NCI-H1092 treated with DMSO at 0.1 percent for 48 hours (cell line): ENCODE measurements around the gene OR4S1.
"Not testable (repeated sequence)": the region's sequence is repeated elsewhere in the genome, so short reads cannot be mapped to it uniquely, and the experiment has no call there.

Source experiments
- DNase-seq: peaks from one replicate; lab custom pipeline; 2025; lab: John Stamatoyannopoulos, UW

Gene OR4S1, protein sequence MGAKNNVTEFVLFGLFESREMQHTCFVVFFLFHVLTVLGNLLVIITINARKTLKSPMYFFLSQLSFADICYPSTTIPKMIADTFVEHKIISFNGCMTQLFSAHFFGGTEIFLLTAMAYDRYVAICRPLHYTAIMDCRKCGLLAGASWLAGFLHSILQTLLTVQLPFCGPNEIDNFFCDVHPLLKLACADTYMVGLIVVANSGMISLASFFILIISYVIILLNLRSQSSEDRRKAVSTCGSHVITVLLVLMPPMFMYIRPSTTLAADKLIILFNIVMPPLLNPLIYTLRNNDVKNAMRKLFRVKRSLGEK

DNA sequence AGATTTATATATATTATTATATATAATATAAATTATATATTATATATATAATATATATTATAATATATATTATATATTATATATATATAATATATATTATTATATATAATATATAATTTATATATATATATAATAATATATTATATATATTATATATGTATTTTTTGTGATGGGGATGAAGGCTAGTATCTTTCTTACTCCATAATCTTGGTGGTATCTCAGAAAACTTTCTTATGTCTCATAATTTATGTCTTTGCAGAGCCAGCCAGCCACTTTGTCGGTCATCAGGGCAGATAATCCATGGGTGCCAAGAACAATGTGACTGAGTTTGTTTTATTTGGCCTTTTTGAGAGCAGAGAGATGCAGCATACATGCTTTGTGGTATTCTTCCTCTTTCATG is at the start of gene OR4S1:
OR4S1 (plus strand) TSS at position 301 of the 400 bp plus-strand sequence; CDS start at position 301, 0 bp downstream.
- no peak for DNase-seq

DNA sequence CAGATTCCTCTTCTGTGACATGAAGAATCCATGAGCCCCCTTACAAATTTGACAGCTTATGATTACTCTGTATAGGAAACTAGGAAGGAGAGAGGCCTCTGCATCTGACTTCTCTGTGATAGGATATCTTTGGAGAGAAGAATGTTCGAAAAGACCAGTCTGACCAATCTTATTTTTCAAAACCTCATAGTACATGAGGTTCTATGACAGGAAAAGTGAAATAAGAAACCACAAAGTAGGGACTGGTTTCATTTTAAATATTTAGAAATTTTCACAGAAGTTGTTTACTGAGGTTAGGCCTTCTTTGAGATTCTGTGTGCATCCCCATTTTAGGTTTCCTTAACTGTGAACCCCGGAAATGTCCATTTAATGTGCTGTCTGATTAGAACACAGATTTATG is 44.4 kb upstream of the OR4S1 start:
- no peak for DNase-seq

DNA sequence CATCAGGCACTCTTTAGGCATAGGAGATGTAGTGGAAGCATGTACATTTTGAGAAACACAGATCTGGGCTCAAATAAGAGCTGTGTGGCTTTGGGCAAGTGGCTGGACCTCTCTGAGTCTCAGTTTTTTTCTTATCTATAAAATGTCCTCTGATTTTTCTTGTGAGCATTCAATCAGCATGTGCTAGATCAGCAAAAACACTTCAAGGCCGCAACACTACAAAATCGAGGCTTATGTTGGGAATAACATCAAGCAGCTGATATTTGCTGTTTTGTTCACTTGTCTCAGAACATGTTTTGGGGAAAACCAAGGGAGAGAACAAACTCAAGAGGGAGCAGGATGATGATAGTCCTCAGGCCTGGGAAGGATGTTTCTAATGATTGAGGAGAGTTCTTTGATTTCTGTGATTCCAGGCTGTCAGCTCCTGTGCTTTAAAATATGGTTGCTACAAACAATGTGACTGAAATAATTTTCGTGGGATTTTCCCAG is 42.6 kb upstream of the OR4S1 start, which contains the start of gene OR4X1:
OR4X1 (plus strand) TSS at position 439 of the 489 bp plus-strand sequence; CDS start at position 439, 0 bp downstream.
- DNase-seq: no peak

DNA sequence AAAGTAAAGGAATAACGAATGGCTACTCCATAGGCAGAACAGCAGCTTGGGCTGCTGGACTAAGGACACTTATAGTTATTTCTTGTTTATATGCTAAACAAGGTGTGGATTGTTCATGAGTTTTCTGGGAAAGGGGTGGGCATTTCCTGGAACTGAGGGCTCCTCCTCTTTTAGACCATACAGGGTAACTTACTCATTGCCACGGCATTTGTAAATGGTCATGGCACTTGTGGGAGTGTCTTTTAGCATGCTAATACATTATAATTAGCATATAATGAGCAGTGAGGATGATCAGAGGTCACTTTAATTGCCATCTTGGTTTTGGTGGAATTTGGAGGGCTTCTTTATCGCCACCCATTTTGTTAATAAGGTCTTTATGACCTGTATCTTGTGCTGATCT is 35.4 kb upstream of the OR4S1 start:
- no peak for DNase-seq

DNA sequence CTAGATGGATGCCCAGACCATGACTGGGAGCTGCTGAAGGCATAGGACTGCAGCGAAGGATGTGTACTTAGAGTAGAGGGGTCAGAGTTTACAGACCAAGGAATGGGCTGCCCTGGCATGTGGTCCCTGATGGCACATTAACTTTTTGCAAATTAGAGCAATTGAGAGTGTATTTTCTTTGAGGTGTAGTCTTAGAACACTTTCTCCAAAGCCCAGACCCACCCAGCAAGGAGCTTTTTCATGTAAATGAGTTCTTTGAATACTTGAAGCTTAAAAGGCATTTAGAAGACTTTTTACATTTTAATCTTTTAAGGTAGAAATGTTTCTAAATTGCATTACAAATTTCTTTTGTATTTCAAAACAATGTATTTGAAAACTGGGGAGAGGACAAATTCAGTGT is 33.4 kb upstream of the OR4S1 start:
- no peak for DNase-seq

DNA sequence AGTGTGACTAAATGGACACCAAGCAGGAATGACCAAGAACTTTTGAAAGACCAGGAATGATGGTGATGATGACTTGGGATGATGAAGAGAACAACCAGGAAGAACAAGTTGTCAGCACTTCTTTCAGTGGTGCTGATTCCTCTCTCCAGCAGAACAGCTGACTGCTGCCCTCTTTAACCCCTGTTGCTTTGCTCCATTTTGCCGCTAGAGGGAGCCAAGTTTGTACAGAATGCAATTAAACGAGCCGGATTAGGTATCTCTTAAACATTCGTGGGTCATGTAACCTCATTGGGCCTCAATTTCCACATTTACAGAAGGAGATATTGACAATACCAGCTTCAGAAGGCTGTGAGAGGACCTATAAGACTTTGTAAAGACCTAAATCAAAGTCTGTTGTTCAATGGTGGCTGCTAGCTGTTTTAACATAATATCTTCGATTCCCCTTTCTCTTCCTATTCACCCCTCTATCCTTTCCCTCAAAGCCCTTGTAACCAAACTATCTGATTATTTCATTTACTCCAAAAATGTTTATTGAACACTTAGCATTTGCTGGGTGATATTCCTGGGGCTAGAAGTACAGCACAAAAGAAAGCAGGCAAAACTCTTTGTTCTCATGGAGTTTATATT is 1.9 kb downstream of the OR4S1 start:
- peak; percentile 53 for DNase-seq

DNA sequence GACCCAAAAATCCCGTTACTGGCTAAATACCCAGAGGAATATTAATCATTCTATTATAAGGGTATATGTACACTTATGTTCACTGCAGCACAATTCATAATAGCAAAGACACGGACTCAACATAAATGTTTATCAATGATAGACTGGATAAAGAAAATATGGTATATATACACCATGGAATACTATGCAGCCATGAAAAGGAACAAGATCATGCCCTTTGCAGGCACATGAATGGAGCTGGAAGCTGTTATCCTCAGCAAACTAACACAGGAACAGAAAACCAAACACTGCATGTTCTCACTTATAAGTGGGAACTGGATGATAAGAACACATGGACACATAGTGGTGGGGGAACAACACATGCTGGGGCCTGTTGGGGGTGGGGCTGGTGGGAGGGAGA is 7.6 kb downstream of the OR4S1 start:
- not testable (repeated sequence) for DNase-seq

DNA sequence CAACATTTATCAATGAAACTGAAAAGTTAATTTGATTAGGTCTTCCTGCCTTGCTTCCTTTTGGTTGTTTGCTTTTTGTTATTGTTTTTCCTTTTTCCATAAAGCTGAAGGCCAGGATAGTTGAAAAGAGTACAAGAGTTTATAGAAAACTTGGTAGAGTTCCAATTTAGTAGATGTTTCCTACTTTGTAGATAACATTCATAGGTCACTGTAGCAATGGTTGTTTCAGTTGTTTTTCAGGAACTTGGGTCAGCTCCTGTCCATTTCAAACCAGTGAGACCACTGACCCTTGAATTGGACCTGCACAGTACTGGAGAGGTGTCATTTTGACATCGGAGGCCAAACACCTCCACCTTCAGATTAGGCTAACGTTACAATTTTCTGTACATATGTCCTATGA is 13.8 kb downstream of the OR4S1 start:
- DNase-seq: not testable (repeated sequence)

DNA sequence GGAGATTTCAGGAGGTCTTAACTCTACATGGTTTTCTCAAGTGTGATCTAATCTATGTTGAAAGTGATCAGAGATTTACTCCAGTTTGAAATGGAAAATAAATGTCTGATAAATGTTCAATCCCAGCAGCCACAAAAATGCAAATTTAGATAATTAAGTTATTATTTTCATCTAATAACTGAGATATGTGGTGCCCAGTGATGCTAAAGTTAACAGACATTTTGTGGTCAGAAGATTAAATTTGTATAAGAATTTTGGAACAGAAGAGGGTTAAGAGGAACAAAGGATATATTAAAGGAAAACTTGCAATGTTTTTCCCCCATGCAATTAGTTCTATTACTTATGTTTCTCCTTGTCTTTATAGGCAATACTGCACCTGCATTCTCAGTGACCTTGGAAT is 18.6 kb downstream of the OR4S1 start, which contains the start of gene OR4C3:
OR4C3 (plus strand) TSS at position 301 of the 400 bp plus-strand sequence. CDS start 102 bp downstream, outside the sequence.
- not testable (repeated sequence) for DNase-seq

DNA sequence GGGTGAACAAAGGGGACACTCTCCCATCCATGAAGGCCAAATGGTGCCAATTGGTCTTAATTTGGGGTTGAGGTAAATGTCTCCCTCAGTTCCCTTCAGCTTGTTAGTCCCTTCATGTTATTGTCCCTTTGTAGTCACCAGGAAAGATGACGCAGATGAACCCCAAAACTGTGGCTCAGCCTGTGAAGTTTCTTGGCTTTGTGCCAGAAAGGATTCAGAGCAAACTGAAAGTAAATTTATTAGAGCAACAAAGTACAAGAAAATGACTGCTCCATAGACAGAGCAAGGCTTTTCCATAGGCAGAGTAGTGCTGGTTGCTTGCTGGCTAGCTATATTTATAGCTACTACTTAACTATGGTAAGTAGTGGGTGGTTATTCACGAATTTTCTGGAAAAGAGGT is 35.4 kb downstream of the OR4S1 start:
- DNase-seq: no peak

DNA sequence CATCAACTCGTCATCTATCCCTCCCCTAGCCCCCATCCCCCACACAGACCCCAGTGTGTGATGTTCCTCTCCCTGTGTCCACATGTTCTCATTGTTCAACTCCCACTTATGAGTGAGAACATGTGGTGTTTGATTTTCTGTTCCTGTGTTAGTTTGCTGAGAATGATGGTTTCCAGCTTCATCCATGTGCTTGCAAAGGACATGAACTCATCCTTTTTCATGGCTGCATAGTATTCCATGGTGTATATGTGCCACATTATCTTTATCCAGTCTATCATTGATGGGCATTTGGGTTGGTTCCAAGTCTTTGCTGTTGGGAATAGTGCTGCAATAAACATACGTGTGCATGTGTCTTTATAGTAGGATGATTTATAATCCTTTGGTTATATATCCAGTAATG is 36.5 kb downstream of the OR4S1 start:
- DNase-seq: not testable (repeated sequence)

DNA sequence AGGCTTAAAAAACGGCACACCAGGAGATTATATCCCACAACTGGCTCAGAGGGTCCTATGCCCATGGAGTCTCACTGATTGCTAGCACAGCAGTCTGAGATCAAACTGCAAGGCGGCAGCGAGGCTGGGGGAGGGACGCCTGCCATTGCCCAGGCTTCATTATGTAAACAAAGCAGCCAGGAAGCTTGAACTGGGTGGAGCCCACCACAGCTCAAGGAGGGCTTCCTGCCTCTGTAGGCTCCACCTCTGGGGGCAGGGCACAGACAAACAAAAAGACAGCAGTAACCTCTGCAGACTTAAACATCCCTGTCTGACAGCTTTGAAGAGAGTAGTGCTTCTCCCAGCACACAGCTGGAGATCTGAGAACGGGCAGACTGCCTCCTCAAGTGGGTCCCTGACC is 40.3 kb downstream of the OR4S1 start:
- not testable (repeated sequence) for DNase-seq

DNA sequence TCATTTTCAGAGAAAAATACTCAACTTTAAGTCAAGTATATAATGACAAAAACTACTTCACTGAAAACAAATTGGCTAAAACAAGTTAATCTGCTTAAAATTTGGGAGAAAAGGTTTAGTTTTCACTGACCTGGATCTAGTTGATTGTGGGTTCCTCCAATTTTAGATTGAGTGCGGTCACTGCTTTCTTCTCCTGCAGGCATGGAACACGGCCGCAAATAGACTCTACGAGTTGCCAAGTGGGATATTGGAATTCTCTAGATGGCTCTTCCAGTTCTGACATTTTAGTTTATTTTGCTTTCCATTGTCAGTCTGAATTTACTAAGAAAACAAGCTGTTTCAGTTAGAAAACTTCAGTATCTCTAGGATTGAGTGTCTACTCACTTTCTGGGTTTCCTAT is 48.0 kb downstream of the OR4S1 start:
- no peak for DNase-seq

DNA sequence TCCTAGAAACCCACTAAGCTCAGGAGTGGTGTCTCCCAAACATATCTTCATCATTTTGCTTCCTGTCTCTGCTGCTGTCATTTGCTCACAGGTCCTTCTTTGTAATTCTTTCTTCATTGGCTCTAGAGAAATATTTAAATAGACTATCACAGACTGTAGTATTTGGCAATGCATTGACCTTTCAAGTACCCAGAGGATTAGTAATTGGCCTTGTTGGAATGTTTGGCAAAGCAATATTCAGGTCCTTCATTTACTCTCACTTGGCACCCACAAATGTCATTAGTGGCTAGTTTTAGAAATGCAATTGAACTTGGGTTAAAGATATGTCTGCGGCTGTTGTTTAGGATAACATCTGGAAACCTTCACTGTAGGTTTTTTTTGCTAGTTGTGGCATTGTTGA is 48.7 kb downstream of the OR4S1 start:
- no peak for DNase-seq
